Measurements from ENCODE around the gene OXLD1. TPM values are rescaled to one million over a fixed set of nuclear protein-coding genes. Genes with fewer than 3 reads are reported as not detected.
A peak's percentile ranks its signal among the peaks of the same experiment; 100 is the strongest.
"Not testable (repeated sequence)": the region's sequence is repeated elsewhere in the genome, so short reads cannot be mapped to it uniquely, and the experiment has no call there.

OXLD1 gene
- total RNA-seq, 4 donors from 2014 or later = 33.5 to 68.3 (median 48.2) TPM

- intact Hi-C loops (cut with DNase I; ENCODE audit: low total_unique reads) = no loop called here
- DNase-seq (ENCODE audit: low spot score in 2 of 2) = no peak
- peak overlapping the region; percentile 87 for H3K4me3 ChIP-seq (ENCODE audit: low read depth, poor library complexity, severe bottlenecking)
- TF ChIP-seq CTCF (IDR thresholded peaks at IDR 0.05) (no peak), POLR2A (IDR thresholded peaks at IDR 0.05) (no peak)
- 35 to 36% methylated on average over 19 of the region's 19 CpGs for WGBS, 2 donors
Observed at GRCh38 chr17:81682565-81683207, 16.3 kb upstream of the OXLD1 start.

GRCh38 chr17:81681672-81682071, 15.3 kb upstream of the OXLD1 start:
- TF ChIP-seq CTCF (IDR thresholded peaks at IDR 0.05) (no peak), POLR2A (IDR thresholded peaks at IDR 0.05) (no peak)
- WGBS, 2 donors = 64% methylated on average over 17 of the region's 17 CpGs

GRCh38 chr17:81680150-81680549, 13.7 kb upstream of the OXLD1 start:
- TF ChIP-seq CTCF (IDR thresholded peaks at IDR 0.05) = no peak
- no peak for TF ChIP-seq POLR2A (IDR thresholded peaks at IDR 0.05)
- WGBS, 2 donors = 85 to 87% methylated on average over 11 of the region's 11 CpGs
- intact Hi-C loops (cut with DNase I; ENCODE audit: low total_unique reads) = no loop called here
- DNase-seq (ENCODE audit: low spot score in 2 of 2) = no peak
- no peak overlapping the region for H3K4me3 ChIP-seq (ENCODE audit: low read depth, poor library complexity, severe bottlenecking)

More at GRCh38 chr17:81681672-81682071, 15.3 kb upstream of the OXLD1 start:
- no peak overlapping the region for H3K4me3 ChIP-seq (ENCODE audit: low read depth, poor library complexity, severe bottlenecking)
- intact Hi-C loops (cut with DNase I; ENCODE audit: low total_unique reads) = no loop called here
- DNase-seq (ENCODE audit: low spot score in 2 of 2) = no peak

- DNase-seq (ENCODE audit: low spot score in 2 of 2) = no peak
- TF ChIP-seq POLR2A (IDR thresholded peaks at IDR 0.05) (no peak), CTCF (IDR thresholded peaks at IDR 0.05) (no peak)
- WGBS, 2 donors = 85 to 89% methylated on average over 17 of the region's 17 CpGs
- intact Hi-C loops (cut with DNase I; ENCODE audit: low total_unique reads) = no loop called here
- no peak overlapping the region for H3K4me3 ChIP-seq (ENCODE audit: low read depth, poor library complexity, severe bottlenecking)
Observed at GRCh38 chr17:81676906-81677305, 10.5 kb upstream of the OXLD1 start.

GRCh38 chr17:81675515-81676221, 9.3 kb upstream of the OXLD1 start:
- H3K4me3 ChIP-seq (ENCODE audit: low read depth, poor library complexity, severe bottlenecking); DNase-seq (ENCODE audit: low spot score in 2 of 2); intact Hi-C loops (cut with DNase I; ENCODE audit: low total_unique reads): not testable (repeated sequence)
- TF ChIP-seq CTCF (IDR thresholded peaks at IDR 0.05) = peak in 1 of 3 donors; percentile 46
- 34 to 35% methylated on average over 18 of the region's 18 CpGs for WGBS, 2 donors

All from lower leg skin (tissue), 4 donors.